ENCODE data around the gene EIF3A. TPM values are rescaled to one million over a fixed set of nuclear protein-coding genes. Genes with fewer than 3 reads are reported as not detected.

Gene EIF3A
- total RNA-seq, 1 donor from 2014 or later: 134 TPM

DNA sequence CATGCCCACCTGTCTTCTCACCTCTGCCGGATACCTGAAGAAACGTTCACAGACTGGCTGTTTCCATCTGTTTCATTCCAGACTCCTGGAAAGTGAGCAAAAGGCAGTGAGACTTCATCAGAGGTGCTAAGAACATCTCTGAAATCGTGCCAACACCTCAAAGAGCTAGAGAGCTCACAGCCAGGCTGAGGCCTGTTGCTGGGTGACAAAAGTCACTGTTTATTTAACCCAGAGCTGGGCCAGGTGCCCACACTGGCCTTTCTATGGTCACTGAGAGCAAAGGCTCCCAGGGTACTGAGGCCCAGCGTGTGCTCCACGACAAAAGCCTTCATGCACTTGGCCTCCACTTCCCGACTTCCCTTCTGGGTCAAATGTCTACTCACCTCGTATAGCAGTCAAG is 54.8 kb downstream of the EIF3A start:
- Mint-ChIP-seq H3K4me3 (ENCODE audit: unreplicated experiment) (no peak overlapping the region), H3K4me1 (ENCODE audit: low read depth) (peaks cover 52% of the 10 kb centered on the region), H3K9me3 (ENCODE audit: low read depth) (no peaks in the 10 kb centered on the region), H3K27me3 (ENCODE audit: low read depth) (no peaks in the 10 kb centered on the region), H3K27ac (ENCODE audit: unreplicated experiment) (peak overlapping the region; percentile 93), H3K36me3 (ENCODE audit: low read depth) (no peaks in the 10 kb centered on the region)
- TF ChIP-seq CTCF (IDR thresholded peaks at IDR 0.05): no peak
- no peak for DNase-seq (ENCODE audit: low spot score)

DNA sequence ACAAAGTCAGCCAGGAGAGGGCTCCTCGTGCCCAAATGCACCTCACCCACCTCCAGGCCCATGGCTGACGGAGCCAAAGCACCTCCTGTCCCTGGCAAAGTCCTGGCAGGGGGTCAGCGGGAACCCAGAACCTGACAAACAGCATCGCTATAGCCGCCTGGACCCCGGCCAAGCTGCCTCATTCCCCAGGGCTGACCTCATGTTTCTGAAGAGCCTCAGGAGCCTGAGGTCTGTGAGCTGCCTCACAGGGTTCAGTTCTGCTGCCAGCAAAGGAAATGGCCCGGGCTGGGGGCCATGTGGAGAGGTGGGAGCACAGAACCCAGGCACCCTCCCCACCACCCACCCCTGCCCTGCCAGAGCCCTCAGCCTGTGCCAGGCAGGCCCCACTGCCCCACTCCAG is 55.3 kb downstream of the EIF3A start:
- Mint-ChIP-seq H3K27me3 (ENCODE audit: low read depth) (peaks cover 2% of the 10 kb centered on the region), H3K36me3 (ENCODE audit: low read depth) (no peaks in the 10 kb centered on the region), H3K27ac (ENCODE audit: unreplicated experiment) (peak overlapping the region; percentile 93), H3K4me3 (ENCODE audit: unreplicated experiment) (no peak overlapping the region), H3K4me1 (ENCODE audit: low read depth) (peaks cover 54% of the 10 kb centered on the region), H3K9me3 (ENCODE audit: low read depth) (no peaks in the 10 kb centered on the region)
- peak; percentile 38 for TF ChIP-seq CTCF (IDR thresholded peaks at IDR 0.05)
- no peak for DNase-seq (ENCODE audit: low spot score)

DNA sequence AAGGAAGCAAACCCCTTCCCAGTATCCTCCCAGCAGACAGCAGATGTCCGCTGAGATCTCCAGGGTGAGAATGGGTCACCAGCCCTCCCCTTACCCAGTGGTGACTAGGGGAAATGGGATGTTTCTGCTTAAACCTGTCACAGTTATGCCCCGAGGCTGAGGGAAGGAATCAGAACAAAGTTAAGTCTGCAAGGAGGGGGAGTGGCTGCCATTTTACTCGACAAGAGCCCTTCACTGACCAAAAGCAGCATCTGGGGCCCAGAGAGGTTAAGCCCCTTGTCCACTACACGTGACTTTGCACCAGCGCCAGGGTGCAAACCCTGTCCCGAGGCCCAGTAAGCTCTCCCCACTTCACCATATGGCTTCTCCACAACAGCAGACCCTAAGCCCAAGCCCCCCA is 55.7 kb downstream of the EIF3A start:
- H3K27me3 Mint-ChIP-seq (ENCODE audit: low read depth): peaks cover 2% of the 10 kb centered on the region
- DNase-seq (ENCODE audit: low spot score): no peak
- H3K27ac Mint-ChIP-seq (ENCODE audit: unreplicated experiment): peak overlapping the region; percentile 49
- no peak overlapping the region for H3K4me3 Mint-ChIP-seq (ENCODE audit: unreplicated experiment)
- no peaks in the 10 kb centered on the region for H3K36me3 Mint-ChIP-seq (ENCODE audit: low read depth)
- peaks cover 55% of the 10 kb centered on the region for H3K4me1 Mint-ChIP-seq (ENCODE audit: low read depth)
- no peaks in the 10 kb centered on the region for H3K9me3 Mint-ChIP-seq (ENCODE audit: low read depth)
- TF ChIP-seq CTCF (IDR thresholded peaks at IDR 0.05): no peak

DNA sequence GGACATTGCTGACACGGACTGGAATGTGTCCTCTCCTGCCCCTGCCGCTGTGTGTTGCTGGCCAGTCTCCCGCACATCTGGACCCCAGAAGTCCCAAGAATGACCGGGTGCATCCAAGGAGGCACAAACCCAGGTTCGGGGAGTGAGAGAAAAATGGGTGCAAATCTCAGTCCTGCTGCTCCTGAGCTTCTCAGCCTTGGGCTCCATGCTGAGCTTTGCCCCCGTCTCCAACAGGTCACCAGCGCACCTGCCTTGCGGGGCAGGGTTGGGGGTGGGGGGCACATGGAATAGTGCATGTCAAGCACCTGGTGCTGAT is 57.1 kb downstream of the EIF3A start:
- DNase-seq (ENCODE audit: low spot score): no peak
- no peak overlapping the region for H3K4me3 Mint-ChIP-seq (ENCODE audit: unreplicated experiment)
- no peaks in the 10 kb centered on the region for H3K36me3 Mint-ChIP-seq (ENCODE audit: low read depth)
- peak overlapping the region; percentile 45 for H3K27ac Mint-ChIP-seq (ENCODE audit: unreplicated experiment)
- H3K27me3 Mint-ChIP-seq (ENCODE audit: low read depth): peaks cover 2% of the 10 kb centered on the region
- no peak for TF ChIP-seq CTCF (IDR thresholded peaks at IDR 0.05)
- H3K4me1 Mint-ChIP-seq (ENCODE audit: low read depth): peaks cover 55% of the 10 kb centered on the region
- H3K9me3 Mint-ChIP-seq (ENCODE audit: low read depth): peaks cover 3% of the 10 kb centered on the region

DNA sequence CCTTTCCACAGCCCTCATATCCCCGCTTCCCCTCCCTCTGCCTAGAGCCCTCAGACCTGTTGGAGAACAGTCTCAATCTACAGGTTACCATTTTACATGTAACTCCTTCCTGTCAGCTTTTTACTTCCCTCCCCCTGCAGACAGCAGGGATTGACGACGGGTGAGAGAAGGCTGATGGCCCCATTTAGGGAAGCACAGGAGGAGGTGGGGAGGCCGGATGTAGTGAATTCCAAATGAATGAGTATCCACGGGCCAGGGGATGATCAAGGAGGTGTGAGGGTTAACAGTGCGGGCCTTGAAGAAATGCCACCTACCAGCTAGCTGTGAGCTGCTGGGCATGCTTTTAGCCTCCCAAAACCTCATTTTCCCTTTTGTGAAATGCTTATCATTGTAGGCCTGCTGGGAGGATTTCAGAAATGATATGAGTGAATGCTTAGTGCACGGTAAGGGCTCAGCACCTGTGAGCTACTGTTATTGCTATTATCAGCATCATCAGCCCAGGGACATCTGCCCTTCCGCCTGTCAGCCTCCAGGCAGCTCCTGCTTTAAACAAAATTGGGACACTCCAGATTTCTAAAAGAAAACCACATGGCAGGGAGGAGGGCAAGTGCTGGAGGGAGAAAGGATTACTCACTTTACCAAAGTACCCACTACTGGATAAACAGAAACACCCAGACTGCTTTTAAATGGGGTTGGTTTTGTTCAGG is 57.6 kb downstream of the EIF3A start:
- Mint-ChIP-seq H3K36me3 (ENCODE audit: low read depth) (no peaks in the 10 kb centered on the region), H3K9me3 (ENCODE audit: low read depth) (peaks cover 3% of the 10 kb centered on the region), H3K4me1 (ENCODE audit: low read depth) (peaks cover 55% of the 10 kb centered on the region), H3K4me3 (ENCODE audit: unreplicated experiment) (no peak overlapping the region), H3K27me3 (ENCODE audit: low read depth) (peaks cover 2% of the 10 kb centered on the region), H3K27ac (ENCODE audit: unreplicated experiment) (peak overlapping the region; percentile 45)
- no peak for TF ChIP-seq CTCF (IDR thresholded peaks at IDR 0.05)
- DNase-seq (ENCODE audit: low spot score): no peak

All from chondrocyte (in vitro differentiated cells).